HFFc6 (cell line): ENCODE data around the gene VWA5A. TPM values are rescaled to one million over a fixed set of nuclear protein-coding genes. Genes with fewer than 3 reads are reported as not detected.

Experiments used
- DNase-seq: peaks from one replicate; pipeline ENCODE4 v3.0.0-alpha.2; 2018
- H3K27ac Mint-ChIP-seq: 2 replicates; pipeline ENCODE4 v1.8.0; 2020; ENCODE audit warnings: mild to moderate bottlenecking, mixed read lengths
- H3K27me3 Mint-ChIP-seq: 2 replicates; pipeline ENCODE4 v1.8.0; 2021; ENCODE audit warnings: mild to moderate bottlenecking, moderate library complexity, mixed read lengths; ENCODE audit not compliant: insufficient read depth
- H3K36me3 Mint-ChIP-seq: 2 replicates; pipeline ENCODE4 v1.8.0; 2021; ENCODE audit warnings: low read depth, mixed read lengths
- H3K4me1 Mint-ChIP-seq: 2 replicates; pipeline ENCODE4 v1.8.0; 2020; ENCODE audit warnings: low read depth, mixed read lengths
- H3K4me3 Mint-ChIP-seq: 2 replicates; pipeline ENCODE4 v1.8.0; 2020; ENCODE audit warnings: mild to moderate bottlenecking, moderate library complexity, mixed read lengths
- H3K9me3 Mint-ChIP-seq: 2 replicates; pipeline ENCODE4 v1.8.0; 2020; ENCODE audit warnings: mild to moderate bottlenecking, mixed read lengths
- total RNA-seq, 6 experiments: library from RNA; stranded (reverse); fragmentation: NEBNext Ultra II Directional; extraction: Animal tissue kit (Norgen Biotek cat#: 25700); gene quantifications; 2 replicates in 1 of 6; 3 replicates in 5 of 6; pipeline ENCODE4 v1.2.3, GENCODE V29; 2021
- TF ChIP-seq, protein P1 (sequence below): fragments of 200-600 bp; sonication (generic); IDR thresholded peaks from 2 replicates; pipeline ENCODE4 v1.5.0; 2021; ENCODE audit warnings: antibody characterized with exemption, mild to moderate bottlenecking

The VWA5A gene
- total RNA-seq, 6 experiments from 2014 or later, result 0.14 TPM; not detected in 5

- H3K4me3 Mint-ChIP-seq, result no peak overlapping the region
- H3K9me3 Mint-ChIP-seq, result peaks cover 14% of the 10 kb centered on the region
- no peak for DNase-seq
- TF ChIP-seq, protein P1, sequence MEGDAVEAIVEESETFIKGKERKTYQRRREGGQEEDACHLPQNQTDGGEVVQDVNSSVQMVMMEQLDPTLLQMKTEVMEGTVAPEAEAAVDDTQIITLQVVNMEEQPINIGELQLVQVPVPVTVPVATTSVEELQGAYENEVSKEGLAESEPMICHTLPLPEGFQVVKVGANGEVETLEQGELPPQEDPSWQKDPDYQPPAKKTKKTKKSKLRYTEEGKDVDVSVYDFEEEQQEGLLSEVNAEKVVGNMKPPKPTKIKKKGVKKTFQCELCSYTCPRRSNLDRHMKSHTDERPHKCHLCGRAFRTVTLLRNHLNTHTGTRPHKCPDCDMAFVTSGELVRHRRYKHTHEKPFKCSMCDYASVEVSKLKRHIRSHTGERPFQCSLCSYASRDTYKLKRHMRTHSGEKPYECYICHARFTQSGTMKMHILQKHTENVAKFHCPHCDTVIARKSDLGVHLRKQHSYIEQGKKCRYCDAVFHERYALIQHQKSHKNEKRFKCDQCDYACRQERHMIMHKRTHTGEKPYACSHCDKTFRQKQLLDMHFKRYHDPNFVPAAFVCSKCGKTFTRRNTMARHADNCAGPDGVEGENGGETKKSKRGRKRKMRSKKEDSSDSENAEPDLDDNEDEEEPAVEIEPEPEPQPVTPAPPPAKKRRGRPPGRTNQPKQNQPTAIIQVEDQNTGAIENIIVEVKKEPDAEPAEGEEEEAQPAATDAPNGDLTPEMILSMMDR, result no peak
- H3K36me3 Mint-ChIP-seq, result no peaks in the 10 kb centered on the region
- no peaks in the 10 kb centered on the region for H3K4me1 Mint-ChIP-seq
- H3K27me3 Mint-ChIP-seq, result peaks cover 1% of the 10 kb centered on the region; the same call in 1 of the 2 replicates
- no peak overlapping the region for H3K27ac Mint-ChIP-seq
These were observed 20.5 kb upstream of the VWA5A start for GRCh38 chr11:124094731-124095130.

GRCh38 chr11:124096364-124096763 lies 18.9 kb upstream of the VWA5A start:
- TF ChIP-seq, protein P1, result no peak
- no peaks in the 10 kb centered on the region for H3K4me1 Mint-ChIP-seq
- H3K27me3 Mint-ChIP-seq, result peaks cover 1% of the 10 kb centered on the region; the same call in 1 of the 2 replicates
- H3K9me3 Mint-ChIP-seq, result peaks cover 22% of the 10 kb centered on the region
- no peak overlapping the region for H3K27ac Mint-ChIP-seq
- H3K36me3 Mint-ChIP-seq, result no peaks in the 10 kb centered on the region; the same call in 1 of the 2 replicates
- no peak for DNase-seq
- no peak overlapping the region for H3K4me3 Mint-ChIP-seq

GRCh38 chr11:124098141-124098540 lies 17.1 kb upstream of the VWA5A start:
- TF ChIP-seq, protein P1, result no peak
- no peak for DNase-seq
- no peaks in the 10 kb centered on the region; the same call in 1 of the 2 replicates for H3K36me3 Mint-ChIP-seq
- no peak overlapping the region for H3K27ac Mint-ChIP-seq
- no peaks in the 10 kb centered on the region for H3K4me1 Mint-ChIP-seq
- no peak overlapping the region for H3K4me3 Mint-ChIP-seq
- H3K27me3 Mint-ChIP-seq, result peaks cover 1% of the 10 kb centered on the region; the same call in 1 of the 2 replicates
- H3K9me3 Mint-ChIP-seq, result peaks cover 18% of the 10 kb centered on the region

- TF ChIP-seq, protein P1, result no peak
- no peaks in the 10 kb centered on the region for H3K4me1 Mint-ChIP-seq
- no peaks in the 10 kb centered on the region; the same call in 1 of the 2 replicates for H3K36me3 Mint-ChIP-seq
- no peaks in the 10 kb centered on the region; the same call in 1 of the 2 replicates for H3K27me3 Mint-ChIP-seq
- H3K27ac Mint-ChIP-seq, result no peak overlapping the region
- no peak overlapping the region for H3K4me3 Mint-ChIP-seq
- H3K9me3 Mint-ChIP-seq, result peaks cover 21% of the 10 kb centered on the region
- no peak for DNase-seq
These were observed 13.5 kb upstream of the VWA5A start for GRCh38 chr11:124101737-124102136.

- DNase-seq, result no peak
- TF ChIP-seq, protein P1, result no peak
- Mint-ChIP-seq H3K36me3 (no peaks in the 10 kb centered on the region; the same call in 1 of the 2 replicates), H3K9me3 (peaks cover 11% of the 10 kb centered on the region), H3K4me1 (no peaks in the 10 kb centered on the region), H3K27me3 (no peaks in the 10 kb centered on the region; the same call in 1 of the 2 replicates), H3K4me3 (no peak overlapping the region), H3K27ac (no peak overlapping the region)
These were observed 7.1 kb upstream of the VWA5A start for GRCh38 chr11:124108156-124108555.
